Progenitor cell of endocrine pancreas (in vitro differentiated cells): ENCODE data around the gene BCO1. TPM values are rescaled to one million over a fixed set of nuclear protein-coding genes. Genes with fewer than 3 reads are reported as not detected.

Experiments used
- DNase-seq: peaks from one replicate; pipeline ENCODE4 v3.0.0; 2021; ENCODE audit warnings: low spot score; ENCODE audit not compliant: unreplicated experiment
- H3K27ac Mint-ChIP-seq: 2 replicates; pipeline ENCODE4 v1.8.0; 2021; ENCODE audit warnings: mild to moderate bottlenecking, moderate library complexity, mixed read lengths
- H3K27me3 Mint-ChIP-seq: 2 replicates; pipeline ENCODE4 v1.8.0; 2021; ENCODE audit warnings: mixed read lengths
- H3K36me3 Mint-ChIP-seq: 2 replicates; pipeline ENCODE4 v1.8.0; 2022; ENCODE audit warnings: mixed read lengths; ENCODE audit not compliant: insufficient read depth
- H3K4me1 Mint-ChIP-seq: 2 replicates; pipeline ENCODE4 v1.8.0; 2021; ENCODE audit warnings: low read depth, mixed read lengths
- H3K4me3 Mint-ChIP-seq: 2 replicates; pipeline ENCODE4 v1.8.0; 2021; ENCODE audit warnings: low read depth, mild to moderate bottlenecking, moderate library complexity, mixed read lengths
- H3K9me3 Mint-ChIP-seq: 2 replicates; pipeline ENCODE4 v1.8.0; 2021; ENCODE audit warnings: low read depth, mixed read lengths
- CTCF ChIP-seq: fragments of 200-600 bp; sonication (generic); IDR thresholded peaks from one replicate; pipeline ENCODE4 v1.5.0; 2021; ENCODE audit warnings: antibody characterized with exemption, mild to moderate bottlenecking; ENCODE audit not compliant: unreplicated experiment
- total RNA-seq: library from RNA; stranded (reverse); gene quantifications from 2 replicates; pipeline ENCODE4 v1.2.1, GENCODE V29; 2021

The BCO1 gene
- total RNA-seq, 1 donor from 2014 or later: 3.3 TPM

GRCh38 chr16:81333356-81333755 lies 94.9 kb downstream of the BCO1 start:
- H3K36me3 Mint-ChIP-seq: peaks cover 7% of the 10 kb centered on the region

DNA sequence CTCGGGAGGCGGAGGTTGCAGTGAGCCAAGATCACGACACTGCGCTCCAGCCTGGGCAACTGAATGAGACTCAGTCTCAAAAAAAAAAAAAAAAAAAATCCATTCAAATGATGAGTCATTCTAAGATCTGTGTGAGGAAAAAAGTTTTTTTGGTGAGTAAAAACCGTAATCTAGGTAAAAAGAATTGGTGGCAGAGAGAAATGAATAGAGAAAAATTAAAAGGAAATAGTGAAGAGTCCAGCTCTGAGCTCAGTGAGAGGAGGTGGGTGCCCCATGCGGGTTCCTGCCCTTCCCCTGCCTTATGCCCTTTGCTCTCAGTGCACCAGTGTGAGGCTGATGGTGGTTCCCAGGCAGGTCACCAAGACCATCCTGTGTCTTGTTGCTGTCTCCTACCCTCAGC lies 97.2 kb downstream of the BCO1 start:
- Mint-ChIP-seq H3K4me1 (no peaks in the 10 kb centered on the region), H3K9me3 (peaks cover 10% of the 10 kb centered on the region), H3K36me3 (peaks cover 9% of the 10 kb centered on the region), H3K4me3 (no peak overlapping the region), H3K27ac (no peak overlapping the region), H3K27me3 (no peaks in the 10 kb centered on the region)
- no peak for TF ChIP-seq CTCF
- no peak for DNase-seq

More at GRCh38 chr16:81333356-81333755, 94.9 kb downstream of the BCO1 start:
- Mint-ChIP-seq H3K9me3 (peaks cover 4% of the 10 kb centered on the region), H3K4me1 (peaks cover 2% of the 10 kb centered on the region), H3K27ac (no peak overlapping the region), H3K27me3 (no peaks in the 10 kb centered on the region), H3K4me3 (no peak overlapping the region)
- no peak for TF ChIP-seq CTCF
- no peak for DNase-seq

GRCh38 chr16:81337097-81337496 lies 98.6 kb downstream of the BCO1 start:
- no peak overlapping the region for H3K27ac Mint-ChIP-seq
- H3K27me3 Mint-ChIP-seq: no peaks in the 10 kb centered on the region
- peaks cover 20% of the 10 kb centered on the region for H3K9me3 Mint-ChIP-seq
- no peak for DNase-seq
- no peak for TF ChIP-seq CTCF
- H3K4me1 Mint-ChIP-seq: no peaks in the 10 kb centered on the region
- no peak overlapping the region for H3K4me3 Mint-ChIP-seq
- peaks cover 16% of the 10 kb centered on the region for H3K36me3 Mint-ChIP-seq

Other genes with a start within 250 kb of the BCO1 start
- gene CMC2, start 231.8 kb upstream of the BCO1 start, total RNA-seq: 56.5 and 58.5 TPM in 2 replicates
- gene CENPN, start 231.5 kb upstream of the BCO1 start, total RNA-seq: 25.8 and 27.4 TPM in 2 replicates
- 47.1 and 50.1 TPM in 2 replicates for gene ATMIN, start 202.8 kb upstream of the BCO1 start, total RNA-seq
- 2.9 and 3.8 TPM in 2 replicates for gene C16orf46, start 161.5 kb upstream of the BCO1 start, total RNA-seq
- 57.0 and 58.9 TPM in 2 replicates for gene GCSH, start 142.3 kb upstream of the BCO1 start, total RNA-seq
- 14.0 and 14.9 TPM in 2 replicates for gene GAN, start 76.3 kb downstream of the BCO1 start, total RNA-seq
- 62.5 and 62.7 TPM in 2 replicates for gene CMIP, start 206.1 kb downstream of the BCO1 start, total RNA-seq